LNCAP (cell line): ENCODE data around the gene KRTAP10-12.

Source experiments
- TF ChIP-seq, protein P1 (sequence below): fragments of 450-650 bp; IDR thresholded peaks from 2 replicates; pipeline ENCODE4 v1.5.1; 2017; ENCODE audit warnings: mild to moderate bottlenecking

The KRTAP10-12 gene

DNA sequence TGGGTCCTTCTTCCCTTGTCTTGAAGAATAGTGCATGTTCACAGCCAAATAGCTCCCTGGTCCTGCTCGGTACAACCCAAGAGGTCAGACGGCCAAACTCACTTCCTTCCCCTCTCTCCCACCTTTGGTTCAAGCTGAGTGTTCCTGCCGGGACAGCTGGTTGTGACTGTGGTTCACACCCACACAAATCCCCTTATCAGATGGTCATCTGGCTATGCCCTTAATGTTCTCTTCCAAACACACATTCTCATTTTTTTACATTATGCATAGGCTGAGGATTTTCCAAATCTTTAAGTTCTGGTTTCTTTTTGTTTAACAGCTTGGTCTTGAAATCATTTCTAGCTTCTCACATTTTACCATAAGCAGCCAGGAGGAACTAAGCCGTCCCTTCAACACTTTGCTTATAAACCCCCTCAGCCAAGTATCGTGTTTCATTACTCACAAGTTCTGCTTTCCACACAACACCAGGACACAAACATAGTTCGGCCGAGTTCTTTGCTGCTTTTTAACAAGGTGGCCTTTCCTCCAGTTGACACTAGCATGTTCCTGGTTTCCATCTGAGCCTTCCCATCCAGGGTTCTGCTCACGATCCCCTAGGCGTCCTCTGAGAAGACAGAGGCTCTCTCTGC is 34.1 kb downstream of the KRTAP10-12 start:
- TF ChIP-seq, protein P1, sequence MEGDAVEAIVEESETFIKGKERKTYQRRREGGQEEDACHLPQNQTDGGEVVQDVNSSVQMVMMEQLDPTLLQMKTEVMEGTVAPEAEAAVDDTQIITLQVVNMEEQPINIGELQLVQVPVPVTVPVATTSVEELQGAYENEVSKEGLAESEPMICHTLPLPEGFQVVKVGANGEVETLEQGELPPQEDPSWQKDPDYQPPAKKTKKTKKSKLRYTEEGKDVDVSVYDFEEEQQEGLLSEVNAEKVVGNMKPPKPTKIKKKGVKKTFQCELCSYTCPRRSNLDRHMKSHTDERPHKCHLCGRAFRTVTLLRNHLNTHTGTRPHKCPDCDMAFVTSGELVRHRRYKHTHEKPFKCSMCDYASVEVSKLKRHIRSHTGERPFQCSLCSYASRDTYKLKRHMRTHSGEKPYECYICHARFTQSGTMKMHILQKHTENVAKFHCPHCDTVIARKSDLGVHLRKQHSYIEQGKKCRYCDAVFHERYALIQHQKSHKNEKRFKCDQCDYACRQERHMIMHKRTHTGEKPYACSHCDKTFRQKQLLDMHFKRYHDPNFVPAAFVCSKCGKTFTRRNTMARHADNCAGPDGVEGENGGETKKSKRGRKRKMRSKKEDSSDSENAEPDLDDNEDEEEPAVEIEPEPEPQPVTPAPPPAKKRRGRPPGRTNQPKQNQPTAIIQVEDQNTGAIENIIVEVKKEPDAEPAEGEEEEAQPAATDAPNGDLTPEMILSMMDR, result no peak

DNA sequence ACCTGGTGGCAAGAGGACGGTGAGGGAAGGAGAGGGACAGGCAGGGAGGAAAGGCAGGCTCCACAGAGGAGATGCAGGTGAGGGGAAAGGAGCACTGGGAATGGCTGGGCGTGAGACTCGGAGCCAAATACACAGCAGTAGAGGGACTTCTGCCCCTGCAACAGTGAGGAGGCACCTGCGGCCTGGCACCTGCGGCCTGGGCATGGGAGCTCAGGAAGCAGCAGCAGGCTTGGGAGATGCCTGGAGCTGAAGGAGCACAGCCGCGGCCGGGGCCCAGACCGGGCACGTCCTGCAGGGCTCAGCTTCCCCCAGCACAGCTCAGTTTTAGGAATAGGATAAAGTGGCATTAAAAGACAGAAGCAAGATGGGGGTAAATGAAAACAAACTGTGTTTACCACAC is 35.3 kb downstream of the KRTAP10-12 start:
- TF ChIP-seq, protein P1, result no peak

DNA sequence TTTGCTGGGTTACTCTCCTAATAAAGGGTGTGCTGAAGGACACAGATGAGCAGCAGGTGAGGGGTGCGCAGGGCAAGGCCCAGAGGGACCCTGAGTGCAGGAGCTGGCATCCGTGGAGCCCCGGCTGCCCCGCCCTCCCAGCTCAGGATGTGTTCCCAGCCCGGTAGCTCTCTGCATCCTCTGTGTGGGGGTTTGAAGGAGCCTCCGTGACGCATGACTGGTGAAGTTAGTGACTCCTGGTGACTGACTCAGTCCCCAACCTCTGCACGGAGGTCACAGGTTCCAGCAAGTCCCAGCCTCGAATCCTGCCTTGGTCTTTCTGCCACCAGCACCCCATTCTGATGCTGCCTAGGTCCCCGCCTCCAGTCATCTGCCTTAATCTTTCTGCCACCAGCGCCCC is 36.0 kb downstream of the KRTAP10-12 start:
- TF ChIP-seq, protein P1, result no peak

DNA sequence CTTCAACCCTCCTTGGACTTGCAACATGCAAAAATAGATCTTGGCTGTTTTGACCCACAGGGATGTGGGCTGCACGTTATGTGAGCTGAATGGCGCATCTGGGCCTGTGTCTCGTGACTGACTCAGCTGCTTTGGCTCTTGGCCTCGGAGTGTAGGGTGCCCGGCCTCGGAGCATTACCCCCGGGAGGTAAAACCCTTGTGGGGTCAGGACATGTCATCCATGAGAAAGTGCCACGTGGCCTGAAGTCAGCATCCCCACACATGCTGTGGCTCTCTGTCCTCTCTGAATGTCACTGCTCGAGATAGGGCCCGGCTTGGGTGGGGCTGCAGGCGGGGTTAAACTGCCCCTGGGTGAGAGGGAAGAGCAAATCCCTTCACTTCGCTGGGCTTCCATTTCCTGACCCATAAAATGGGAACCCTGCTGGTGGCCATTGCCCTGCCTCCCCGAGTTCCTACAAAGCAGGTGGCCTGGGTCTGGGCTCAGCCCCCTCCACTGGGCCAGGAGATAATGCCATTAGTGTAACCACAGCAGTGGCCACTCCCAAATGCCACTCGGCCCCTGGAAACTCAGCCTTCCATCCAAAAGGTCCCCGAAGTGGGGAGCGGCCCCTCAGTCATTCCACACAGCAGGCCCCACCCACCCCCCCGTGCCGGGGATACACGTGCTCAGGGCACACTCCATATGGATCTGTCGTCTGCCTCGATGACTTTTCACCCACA is 37.2 kb downstream of the KRTAP10-12 start:
- TF ChIP-seq, protein P1, result no peak

DNA sequence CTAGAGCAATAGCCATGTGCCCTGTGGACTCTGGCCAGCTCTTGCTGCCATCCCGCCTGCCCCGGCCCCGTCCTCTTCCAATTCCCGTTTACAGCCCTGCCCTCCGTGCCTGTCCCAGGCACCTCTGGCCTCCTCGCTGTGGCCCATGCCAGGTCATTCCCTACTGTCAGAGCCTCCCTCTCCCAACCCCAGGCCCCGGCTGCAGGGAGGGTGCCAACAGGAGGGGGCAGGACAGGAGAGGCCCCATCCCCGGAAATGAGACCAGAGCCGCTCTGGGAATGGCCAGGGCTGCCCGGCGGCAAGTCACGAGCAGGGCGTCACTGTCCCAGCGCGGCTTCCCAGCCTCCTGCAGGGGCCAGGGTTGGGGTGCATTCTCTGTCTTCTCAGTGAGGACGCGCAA is 37.9 kb downstream of the KRTAP10-12 start:
- TF ChIP-seq, protein P1, result no peak

DNA sequence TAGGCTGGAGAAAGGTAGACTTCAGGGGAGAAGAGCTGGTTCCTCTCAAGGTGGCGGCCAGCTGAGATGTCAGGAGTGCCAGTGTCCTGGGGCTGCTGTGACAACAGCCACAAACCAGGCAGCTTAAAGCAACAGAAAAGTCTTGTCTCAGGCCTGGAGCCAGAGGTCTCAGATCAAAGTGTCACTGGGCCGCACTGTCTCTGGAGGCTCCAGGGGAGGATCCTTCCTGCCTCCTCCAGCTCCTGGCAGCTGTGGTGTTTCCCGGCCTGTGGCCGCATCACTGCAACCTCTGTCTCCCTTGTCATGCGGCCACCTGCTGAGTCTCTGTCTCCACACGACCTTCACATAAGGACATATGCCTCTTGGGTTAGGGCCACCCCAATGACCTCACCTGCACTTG is 38.8 kb downstream of the KRTAP10-12 start:
- TF ChIP-seq, protein P1, result no peak

DNA sequence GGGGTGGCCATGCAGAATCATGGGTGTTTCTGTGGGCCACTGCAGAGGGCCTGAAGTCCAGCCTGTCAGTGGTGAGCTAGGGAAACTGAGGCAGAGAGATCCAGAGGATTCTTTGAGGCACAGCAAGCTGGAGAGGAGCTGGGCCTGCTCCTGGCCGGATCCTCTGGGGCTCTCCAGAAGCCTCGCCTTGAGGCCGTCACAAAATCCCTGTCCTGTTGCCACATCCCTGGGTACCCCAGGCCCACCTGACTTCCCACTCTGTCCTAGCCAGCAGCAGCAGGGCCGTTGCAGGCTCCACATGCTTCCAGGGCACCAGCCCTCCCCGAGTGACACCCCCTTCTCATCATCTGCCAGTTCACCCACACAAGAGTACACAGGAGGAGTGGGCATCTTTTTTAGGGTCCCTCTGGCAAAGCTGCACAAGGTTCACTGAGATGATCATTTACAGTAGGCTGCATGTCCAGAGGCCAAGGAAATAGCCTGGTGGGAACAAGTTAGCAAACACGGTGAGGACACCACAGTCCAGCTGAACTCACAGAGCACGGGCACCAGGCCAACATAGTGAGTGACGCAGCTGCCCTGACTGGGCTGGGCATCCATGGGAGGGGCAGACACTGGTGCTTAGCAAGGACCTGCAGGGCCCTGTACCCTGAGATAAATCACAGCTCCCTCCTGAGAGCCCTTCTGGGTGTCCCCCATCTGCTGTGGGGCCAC is 39.5 kb downstream of the KRTAP10-12 start:
- TF ChIP-seq, protein P1, result no peak
